BJ (cell line): Measurements from ENCODE around the gene SWAP70. TPM values are rescaled to one million over a fixed set of nuclear protein-coding genes. Genes with fewer than 3 reads are reported as not detected.
"Not testable (repeated sequence)": the region's sequence is repeated elsewhere in the genome, so short reads cannot be mapped to it uniquely, and the experiment has no call there.

ENCODE experiments used
- CTCF ChIA-PET: fragments of 350-600 bp; formaldehyde crosslinking; extraction: SDS; loops from one replicate; lab custom pipeline; 2021; ENCODE audit warnings: antibody characterized with exemption, inconsistent platforms; lab: Yijun Ruan, JAX
- POLR2A ChIA-PET: fragments of 300-600 bp; sonication (Branson Sonifier 250); formaldehyde crosslinking; extraction: SDS; loops from one replicate; lab custom pipeline; 2021; ENCODE audit warnings: antibody characterized with exemption; lab: Charles Lee
- DNase-seq: peaks from one replicate; pipeline ENCODE4 v3.0.0-alpha.2; 2011; ENCODE audit warnings: low read depth
- H3K27me3 ChIP-seq: 2 replicates; pipeline ENCODE4 v1.6.0; 2011; ENCODE audit warnings: low read length; ENCODE audit not compliant: control insufficient read depth, insufficient read depth
- H3K36me3 ChIP-seq: 2 replicates; pipeline ENCODE4 v1.5.1; 2011; ENCODE audit warnings: low read length; ENCODE audit not compliant: control insufficient read depth, insufficient read depth
- H3K4me3 ChIP-seq: 2 replicates; pipeline ENCODE4 v1.5.1; 2011; ENCODE audit warnings: low read depth, mild to moderate bottlenecking, control low read depth, low read length
- polyA plus RNA-seq: library from polyadenylated mRNA; depleted of rRNA; stranded (reverse); fragments of >200 nt; gene quantifications from 2 replicates; pipeline ENCODE4 v1.2.3, GENCODE V29; 2011
- TF ChIP-seq, protein P1 (sequence below): IDR thresholded peaks from 2 replicates; pipeline ENCODE4 v1.5.1; 2011; ENCODE audit warnings: low read depth, mild to moderate bottlenecking, control low read depth, inconsistent platforms, low read length, moderate library complexity; ENCODE audit not compliant: insufficient read depth

Gene SWAP70
- polyA plus RNA-seq, 1 experiment = 16.6 TPM

DNA sequence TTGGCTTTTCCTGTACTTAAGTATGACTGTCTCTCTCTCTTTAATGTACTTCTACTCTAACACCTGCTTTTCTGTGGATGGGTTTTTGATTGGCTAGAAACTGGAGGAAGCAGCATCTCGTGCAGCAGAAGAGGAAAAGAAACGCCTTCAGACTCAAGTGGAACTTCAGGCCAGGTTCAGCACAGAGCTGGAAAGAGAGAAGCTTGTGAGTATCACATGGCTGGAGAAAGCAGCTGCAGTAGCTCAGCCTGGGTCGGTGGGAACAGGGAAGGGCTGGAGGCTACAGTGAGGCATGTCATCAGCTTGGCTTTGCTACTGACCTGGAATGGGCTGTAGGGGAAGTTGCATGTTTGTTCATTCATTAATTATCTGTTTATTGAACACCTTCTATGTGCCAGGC lies 74.2 kb downstream of the SWAP70 start:
- ChIA-PET CTCF (interaction anchor here (0.9 to 2.3 kb wide), 3 partner anchors 9 to 125 kb away, joined by 3 to 7 read pairs (median 4); no protein-coding TSS in a partner anchor), POLR2A (no interaction called here)
- no peak overlapping the region for H3K4me3 ChIP-seq
- no peak for DNase-seq
- peaks cover 14% of the 10 kb centered on the region for H3K36me3 ChIP-seq
- TF ChIP-seq, protein P1, sequence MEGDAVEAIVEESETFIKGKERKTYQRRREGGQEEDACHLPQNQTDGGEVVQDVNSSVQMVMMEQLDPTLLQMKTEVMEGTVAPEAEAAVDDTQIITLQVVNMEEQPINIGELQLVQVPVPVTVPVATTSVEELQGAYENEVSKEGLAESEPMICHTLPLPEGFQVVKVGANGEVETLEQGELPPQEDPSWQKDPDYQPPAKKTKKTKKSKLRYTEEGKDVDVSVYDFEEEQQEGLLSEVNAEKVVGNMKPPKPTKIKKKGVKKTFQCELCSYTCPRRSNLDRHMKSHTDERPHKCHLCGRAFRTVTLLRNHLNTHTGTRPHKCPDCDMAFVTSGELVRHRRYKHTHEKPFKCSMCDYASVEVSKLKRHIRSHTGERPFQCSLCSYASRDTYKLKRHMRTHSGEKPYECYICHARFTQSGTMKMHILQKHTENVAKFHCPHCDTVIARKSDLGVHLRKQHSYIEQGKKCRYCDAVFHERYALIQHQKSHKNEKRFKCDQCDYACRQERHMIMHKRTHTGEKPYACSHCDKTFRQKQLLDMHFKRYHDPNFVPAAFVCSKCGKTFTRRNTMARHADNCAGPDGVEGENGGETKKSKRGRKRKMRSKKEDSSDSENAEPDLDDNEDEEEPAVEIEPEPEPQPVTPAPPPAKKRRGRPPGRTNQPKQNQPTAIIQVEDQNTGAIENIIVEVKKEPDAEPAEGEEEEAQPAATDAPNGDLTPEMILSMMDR = no peak
- no peaks in the 10 kb centered on the region for H3K27me3 ChIP-seq

DNA sequence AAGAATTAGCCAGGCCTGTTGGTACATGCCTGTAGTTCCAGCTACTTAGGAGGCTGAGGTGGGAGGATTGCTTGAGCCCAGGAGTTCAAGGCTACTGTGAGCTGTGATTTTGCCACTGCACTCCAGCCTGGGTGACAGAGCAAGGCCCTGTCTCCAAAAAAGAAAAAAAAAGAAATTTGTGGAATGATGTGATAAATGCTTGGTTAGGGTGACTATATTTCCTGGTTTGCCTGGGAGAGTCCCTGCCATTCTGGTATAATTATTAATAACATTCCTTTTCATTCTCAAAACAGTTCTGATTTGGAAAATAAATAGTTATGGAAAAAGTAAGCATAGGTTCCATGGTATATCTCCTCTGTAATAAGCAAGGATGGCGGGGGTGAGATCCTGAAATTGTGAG lies 74.8 kb downstream of the SWAP70 start:
- Histone ChIP-seq H3K36me3 (peaks cover 13% of the 10 kb centered on the region), H3K27me3 (no peaks in the 10 kb centered on the region), H3K4me3 (no peak overlapping the region)
- DNase-seq = no peak
- ChIA-PET POLR2A (no interaction called here), CTCF (interaction anchor here (2.3 kb wide), 1 partner anchor 10 kb away, joined by 7 read pairs; no protein-coding TSS in a partner anchor)
- TF ChIP-seq, protein P1 = no peak

DNA sequence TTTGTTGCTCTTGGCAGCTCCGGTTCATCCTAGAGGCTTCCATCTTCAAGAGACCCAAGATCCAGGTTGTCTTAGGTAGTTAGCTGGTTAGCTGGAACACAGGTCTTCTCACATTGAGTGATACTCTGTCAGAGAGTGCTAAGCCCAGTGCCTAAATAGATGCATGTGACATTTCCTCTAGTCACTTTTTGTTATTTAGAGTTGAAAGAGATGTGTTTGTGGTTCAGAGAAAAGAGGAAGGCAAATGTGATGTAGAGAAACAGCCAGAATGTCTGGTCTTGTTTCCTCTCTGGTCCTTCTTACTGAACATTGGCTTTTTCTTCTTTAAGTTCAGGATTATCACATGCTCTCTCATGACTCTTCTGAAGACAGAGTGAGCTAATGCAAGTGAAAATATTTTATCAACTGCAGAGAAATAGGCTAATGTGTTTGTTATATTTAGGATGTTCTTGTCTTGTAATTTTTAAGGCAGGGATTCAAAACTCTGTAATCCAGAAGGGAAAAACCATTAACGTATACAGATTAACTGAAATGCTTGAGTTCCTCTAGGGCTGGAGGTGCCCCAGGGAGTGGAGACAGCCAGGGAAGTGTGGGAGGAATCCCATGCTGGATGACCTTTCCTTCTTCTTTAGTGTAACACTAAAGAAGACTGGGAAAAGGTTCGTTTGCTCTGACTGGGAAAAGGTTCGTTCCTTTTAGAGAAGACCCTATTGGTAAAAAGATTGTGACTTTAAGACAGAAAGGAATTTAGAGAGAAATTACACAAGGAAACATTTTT lies 75.4 kb downstream of the SWAP70 start:
- Histone ChIP-seq H3K36me3 (peaks cover 13% of the 10 kb centered on the region), H3K4me3 (no peak overlapping the region), H3K27me3 (no peaks in the 10 kb centered on the region)
- TF ChIP-seq, protein P1 = no peak
- no peak for DNase-seq
- ChIA-PET POLR2A (no interaction called here), CTCF (no interaction called here)

DNA sequence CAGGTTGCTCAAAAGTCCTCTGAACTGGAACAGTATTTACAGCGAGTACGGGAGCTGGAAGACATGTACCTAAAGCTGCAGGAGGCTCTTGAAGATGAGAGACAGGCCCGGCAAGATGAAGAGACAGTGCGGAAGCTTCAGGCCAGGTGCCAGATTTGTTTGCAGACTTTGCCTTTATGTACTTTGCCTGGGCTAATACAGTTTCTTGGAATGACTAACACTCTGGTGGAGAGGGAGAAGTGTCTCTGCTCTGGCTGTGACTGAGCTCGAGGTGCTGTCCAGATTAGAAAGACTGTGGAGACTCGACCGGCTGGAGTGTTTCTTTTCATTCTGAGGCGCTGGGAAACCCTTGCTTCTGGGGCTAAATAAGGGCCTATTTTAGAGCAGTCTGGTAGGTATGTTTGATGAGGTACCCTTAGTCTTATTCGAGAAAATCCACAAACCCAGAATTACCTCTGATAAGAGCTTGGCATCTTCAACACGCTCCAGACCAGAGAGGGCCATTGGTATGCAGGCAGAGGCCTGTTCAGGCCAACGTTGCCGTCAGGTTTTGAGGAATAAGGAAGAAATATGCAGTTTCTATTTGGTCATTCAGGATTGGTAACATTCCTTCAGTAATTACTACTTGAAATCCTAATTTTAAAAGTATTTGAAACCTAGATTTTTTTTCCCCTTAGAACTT lies 76.5 kb downstream of the SWAP70 start:
- CTCF ChIA-PET = no interaction called here
- no peaks in the 10 kb centered on the region for H3K27me3 ChIP-seq
- TF ChIP-seq, protein P1 = no peak
- no peak overlapping the region for H3K4me3 ChIP-seq
- POLR2A ChIA-PET = no interaction called here
- no peak for DNase-seq
- peaks cover 15% of the 10 kb centered on the region for H3K36me3 ChIP-seq

DNA sequence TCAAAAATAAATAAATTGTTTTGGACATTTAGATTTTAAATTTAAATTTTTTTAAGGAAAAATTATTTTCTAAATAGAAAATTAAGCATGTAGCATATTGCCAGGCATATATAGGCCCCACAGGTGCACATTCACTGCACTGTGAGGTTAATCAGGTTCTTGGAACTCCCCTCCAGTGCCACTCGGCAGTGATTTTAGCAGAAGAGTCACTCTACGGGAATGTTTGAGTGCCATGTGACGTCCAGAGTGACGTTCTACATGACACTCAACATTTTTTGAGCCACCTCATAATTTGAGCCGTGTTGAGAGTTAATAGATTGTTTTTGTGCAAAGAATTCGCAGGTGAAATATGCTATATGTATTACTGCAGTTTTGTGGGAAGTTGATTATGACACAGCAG lies 77.4 kb downstream of the SWAP70 start:
- ChIA-PET POLR2A (no interaction called here), CTCF (no interaction called here)
- H3K36me3 ChIP-seq = peaks cover 20% of the 10 kb centered on the region
- DNase-seq = no peak
- no peaks in the 10 kb centered on the region for H3K27me3 ChIP-seq
- TF ChIP-seq, protein P1 = no peak
- no peak overlapping the region for H3K4me3 ChIP-seq

DNA sequence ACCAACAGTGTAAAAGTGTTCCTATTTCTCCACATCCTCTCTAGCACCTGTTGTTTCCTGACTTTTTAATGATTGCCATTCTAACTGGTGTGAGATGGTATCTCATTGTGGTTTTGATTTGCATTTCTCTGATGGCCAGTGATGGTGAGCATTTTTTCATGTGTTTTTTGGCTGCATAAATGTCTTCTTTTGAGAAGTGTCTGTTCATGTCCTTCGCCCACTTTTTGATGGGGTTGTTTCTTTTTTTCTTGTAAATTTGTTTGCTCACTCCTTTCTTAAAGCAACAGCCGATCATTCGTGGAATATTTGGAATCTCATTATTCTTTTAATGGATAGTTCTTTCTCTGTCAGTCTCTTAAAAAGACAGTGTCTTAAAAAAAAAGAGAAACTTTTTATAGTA lies 79.6 kb downstream of the SWAP70 start:
- CTCF ChIA-PET = interaction anchor here (0.5 kb wide), 1 partner anchor 8 kb away, joined by 3 read pairs; no protein-coding TSS in a partner anchor
- H3K4me3 ChIP-seq, DNase-seq, H3K27me3 ChIP-seq, POLR2A ChIA-PET: not testable (repeated sequence)
- peaks cover 19% of the 10 kb centered on the region for H3K36me3 ChIP-seq
